KOPT-K1 (cell line): ENCODE measurements around the gene RAB17.

ENCODE experiments used
- H3K27ac ChIP-seq: fragments of 200-600 bp; sonication (generic); 2 replicates; pipeline ENCODE4 v1.5.1; 2016; ENCODE audit warnings: antibody characterized with exemption, mild to moderate bottlenecking, low read depth, low read length; ENCODE audit not compliant: poor library complexity, severe bottlenecking
- H3K36me3 ChIP-seq: fragments of 200-600 bp; sonication (generic); 2 replicates; pipeline ENCODE4 v1.5.1; 2017; ENCODE audit warnings: antibody characterized with exemption, mild to moderate bottlenecking, low read length, moderate library complexity; ENCODE audit not compliant: insufficient read depth
- H3K9me3 ChIP-seq: fragments of 200-600 bp; sonication (generic); 2 replicates; pipeline ENCODE4 v1.5.1; 2017; ENCODE audit warnings: antibody characterized with exemption, low read length, mild to moderate bottlenecking; ENCODE audit not compliant: insufficient read depth, poor library complexity, severe bottlenecking

RAB17 gene

GRCh38 chr2:237549643-237550415, 40.7 kb downstream of the RAB17 start:
- H3K27ac ChIP-seq = no peak overlapping the region
- H3K9me3 ChIP-seq = peaks cover under 1% of the 10 kb centered on the region
- no peaks in the 10 kb centered on the region for H3K36me3 ChIP-seq

GRCh38 chr2:237549216-237549615, 41.3 kb downstream of the RAB17 start:
- H3K27ac ChIP-seq = no peak overlapping the region
- H3K36me3 ChIP-seq = no peaks in the 10 kb centered on the region
- H3K9me3 ChIP-seq = no peaks in the 10 kb centered on the region

- H3K27ac ChIP-seq = no peak overlapping the region
- no peaks in the 10 kb centered on the region for H3K9me3 ChIP-seq
- no peaks in the 10 kb centered on the region for H3K36me3 ChIP-seq
Observed at GRCh38 chr2:237547841-237548416, 42.6 kb downstream of the RAB17 start.

- Histone ChIP-seq H3K36me3 (no peaks in the 10 kb centered on the region), H3K27ac (no peak overlapping the region), H3K9me3 (no peaks in the 10 kb centered on the region)
Observed at GRCh38 chr2:237546876-237547395, 43.6 kb downstream of the RAB17 start.

GRCh38 chr2:237546040-237546875, 44.3 kb downstream of the RAB17 start:
- Histone ChIP-seq H3K36me3 (no peaks in the 10 kb centered on the region), H3K27ac (no peak overlapping the region), H3K9me3 (no peaks in the 10 kb centered on the region)

- no peaks in the 10 kb centered on the region for H3K9me3 ChIP-seq
- no peak overlapping the region for H3K27ac ChIP-seq
- H3K36me3 ChIP-seq = no peaks in the 10 kb centered on the region
Observed at GRCh38 chr2:237542001-237542704, 48.4 kb downstream of the RAB17 start.

- no peaks in the 10 kb centered on the region for H3K36me3 ChIP-seq
- no peaks in the 10 kb centered on the region for H3K9me3 ChIP-seq
- H3K27ac ChIP-seq = no peak overlapping the region
Observed at GRCh38 chr2:237541243-237541642, 49.3 kb downstream of the RAB17 start.

GRCh38 chr2:237540823-237541222, 49.7 kb downstream of the RAB17 start:
- Histone ChIP-seq H3K36me3 (no peaks in the 10 kb centered on the region), H3K27ac (no peak overlapping the region), H3K9me3 (no peaks in the 10 kb centered on the region)

- H3K9me3 ChIP-seq = no peaks in the 10 kb centered on the region
- H3K27ac ChIP-seq = no peak overlapping the region
- H3K36me3 ChIP-seq = no peaks in the 10 kb centered on the region
Observed at GRCh38 chr2:237540223-237540775, 50.2 kb downstream of the RAB17 start.

- no peaks in the 10 kb centered on the region for H3K36me3 ChIP-seq
- no peak overlapping the region for H3K27ac ChIP-seq
- no peaks in the 10 kb centered on the region for H3K9me3 ChIP-seq
Observed at GRCh38 chr2:237539681-237540080, 50.9 kb downstream of the RAB17 start.

GRCh38 chr2:237538901-237539300, 51.6 kb downstream of the RAB17 start:
- no peak overlapping the region for H3K27ac ChIP-seq

GRCh38 chr2:237538001-237538720, 52.4 kb downstream of the RAB17 start:
- Histone ChIP-seq H3K27ac (no peak overlapping the region), H3K36me3 (no peaks in the 10 kb centered on the region), H3K9me3 (no peaks in the 10 kb centered on the region)

More at GRCh38 chr2:237538901-237539300, 51.6 kb downstream of the RAB17 start:
- H3K36me3 ChIP-seq = no peaks in the 10 kb centered on the region
- H3K9me3 ChIP-seq = no peaks in the 10 kb centered on the region

- H3K36me3 ChIP-seq = no peaks in the 10 kb centered on the region
- no peaks in the 10 kb centered on the region for H3K9me3 ChIP-seq
- H3K27ac ChIP-seq = no peak overlapping the region
Observed at GRCh38 chr2:237536617-237537016, 53.9 kb downstream of the RAB17 start.

- no peaks in the 10 kb centered on the region for H3K9me3 ChIP-seq
- no peaks in the 10 kb centered on the region for H3K36me3 ChIP-seq
- H3K27ac ChIP-seq = no peak overlapping the region
Observed at GRCh38 chr2:237536083-237536415, 54.5 kb downstream of the RAB17 start.
